RCC 7860 (cell line): ENCODE results near the gene LBX1.

ENCODE experiments used
- DNase-seq: peaks from one replicate; pipeline ENCODE4 v3.0.0-alpha.2; 2015; ENCODE audit warnings: low spot score
- FAIRE-seq: peaks from 2 replicates; lab custom pipeline; 2012; peaks lifted over from hg19 to GRCh38; lab: Jason Lieb, UNC

Gene LBX1

DNA sequence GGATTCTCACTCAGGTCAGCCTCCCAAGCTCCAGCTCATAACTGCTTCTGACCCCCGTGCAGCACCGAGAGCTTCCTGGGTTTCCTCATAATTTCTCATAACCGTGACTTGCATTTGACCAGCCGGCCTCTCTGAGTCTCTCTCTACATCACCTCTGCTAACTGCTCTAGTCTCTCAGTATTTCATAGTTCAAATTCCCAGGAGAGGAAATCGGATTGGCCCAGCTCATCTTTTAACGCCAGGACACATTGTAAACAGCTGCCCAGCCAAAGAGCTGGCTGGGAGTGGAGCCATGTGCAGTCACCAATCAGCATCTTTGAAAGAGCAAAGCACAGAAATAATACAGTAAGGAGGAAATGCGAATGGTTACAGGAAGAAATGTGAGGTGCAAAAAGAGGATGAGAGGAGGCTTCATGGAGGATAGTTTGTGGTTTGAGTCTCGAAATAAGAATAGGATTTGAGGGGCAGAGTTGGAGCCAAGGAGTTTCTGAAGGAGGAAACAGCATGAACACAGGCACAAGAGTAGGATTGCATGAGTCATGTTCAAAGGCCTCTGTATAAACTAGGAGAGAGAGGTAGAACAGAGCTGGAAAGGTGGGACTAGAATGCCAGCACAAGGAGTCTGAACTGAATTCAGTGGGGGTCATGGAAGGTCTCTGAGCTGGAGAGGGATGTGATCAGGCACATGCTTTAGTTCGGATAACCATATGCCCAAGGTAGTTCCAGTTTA, 15.2 kb upstream of the LBX1 start:
- no peak for DNase-seq
- no peak for FAIRE-seq

DNA sequence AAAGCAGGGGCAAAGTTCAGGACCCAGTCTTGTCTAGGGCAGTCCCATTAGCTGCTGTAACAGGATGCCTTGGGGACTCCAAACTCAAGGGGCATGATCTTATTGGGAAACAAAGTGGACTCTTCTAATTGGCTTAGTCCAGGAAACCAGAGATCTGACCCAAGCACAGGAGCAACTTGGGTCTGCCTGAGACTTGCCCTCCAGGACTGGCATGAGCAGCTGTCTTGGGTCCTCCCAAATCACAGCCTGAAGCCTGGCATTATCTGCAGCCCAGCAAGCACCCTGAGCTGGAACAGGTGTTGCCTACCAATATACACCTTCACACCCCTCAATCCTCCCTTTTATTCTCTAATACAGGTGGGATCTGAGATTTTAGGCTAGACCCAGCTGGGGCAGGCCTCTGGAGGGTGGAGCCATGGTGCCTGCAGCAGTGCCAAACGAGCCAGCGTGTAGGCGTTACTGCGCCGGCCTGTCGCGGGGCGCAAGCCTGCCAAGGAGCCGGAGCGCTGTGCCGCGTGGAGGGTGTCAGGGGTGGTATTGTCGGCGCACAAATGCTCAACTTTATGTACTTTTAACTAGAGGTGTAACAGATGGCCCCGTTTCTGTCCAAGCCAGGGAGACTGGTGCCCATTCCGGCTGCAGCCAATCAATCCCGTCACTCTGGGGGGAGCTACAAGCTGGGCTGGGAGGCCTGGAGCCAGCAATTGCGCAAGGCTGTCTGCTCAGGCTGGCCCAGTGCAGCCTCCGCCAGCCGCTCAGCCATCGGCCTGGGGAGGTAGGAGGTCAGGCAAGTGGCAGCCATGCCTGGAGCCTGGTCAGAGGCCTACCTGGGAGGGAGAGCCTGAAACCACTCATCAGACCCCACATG, 12.8 kb upstream of the LBX1 start:
- FAIRE-seq (no peak), DNase-seq (no peak)

DNA sequence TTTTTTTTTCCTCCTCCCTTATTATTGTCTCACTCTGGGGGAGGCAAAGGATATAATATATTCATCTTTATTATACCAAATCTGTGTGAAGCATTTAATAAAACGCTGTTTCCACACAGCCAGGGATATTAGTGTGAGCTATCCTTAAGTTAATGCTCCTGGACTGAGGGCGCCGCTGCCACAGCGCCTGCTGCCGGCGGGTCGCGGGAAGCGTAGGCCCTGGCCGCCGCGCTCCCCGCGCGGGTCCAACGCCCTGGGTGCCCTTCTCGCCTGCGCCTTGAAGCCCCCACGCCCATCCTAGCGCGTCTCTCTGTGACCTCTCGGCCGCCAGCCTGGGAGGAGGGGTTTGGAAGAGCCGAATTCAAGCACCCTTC, 9.5 kb upstream of the LBX1 start:
- no peak for FAIRE-seq
- no peak for DNase-seq

DNA sequence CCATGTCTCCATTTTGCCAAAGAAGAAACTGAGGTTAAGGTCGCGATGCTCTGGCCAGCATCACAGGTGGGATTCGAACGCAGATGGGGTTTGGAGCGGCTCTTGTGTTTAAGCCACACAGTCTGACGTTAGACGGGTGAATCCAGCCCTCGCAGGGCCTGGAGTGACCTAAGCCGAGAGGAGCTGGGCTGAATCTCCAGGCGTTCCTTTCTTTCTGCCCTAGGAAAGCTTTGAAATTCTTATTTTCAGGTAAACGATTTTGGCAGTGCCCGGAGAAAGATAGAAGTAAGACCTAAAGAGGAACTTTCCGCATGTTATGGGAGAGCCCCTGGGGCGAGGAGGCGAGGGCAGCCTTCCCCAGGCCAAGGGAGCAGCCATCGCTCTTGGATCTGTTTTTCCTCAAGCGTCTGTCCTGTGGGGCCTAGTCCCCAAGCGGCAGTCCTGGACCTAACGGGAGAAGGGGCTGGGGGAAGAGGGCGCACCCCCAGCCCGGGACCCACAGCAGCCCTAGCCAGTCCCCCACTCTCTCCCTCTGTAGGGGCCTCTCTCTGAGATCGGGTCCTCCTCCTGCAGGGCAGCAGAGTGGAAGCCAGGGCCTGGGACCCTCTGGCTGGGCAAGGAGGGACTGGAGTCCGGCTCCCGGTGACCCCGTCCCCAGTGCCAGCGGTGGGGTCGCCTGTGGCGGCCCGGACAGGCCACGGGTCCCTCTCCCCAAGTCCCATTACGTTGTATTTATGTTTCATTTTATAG, 8.9 kb upstream of the LBX1 start:
- no peak for DNase-seq
- FAIRE-seq, result no peak

DNA sequence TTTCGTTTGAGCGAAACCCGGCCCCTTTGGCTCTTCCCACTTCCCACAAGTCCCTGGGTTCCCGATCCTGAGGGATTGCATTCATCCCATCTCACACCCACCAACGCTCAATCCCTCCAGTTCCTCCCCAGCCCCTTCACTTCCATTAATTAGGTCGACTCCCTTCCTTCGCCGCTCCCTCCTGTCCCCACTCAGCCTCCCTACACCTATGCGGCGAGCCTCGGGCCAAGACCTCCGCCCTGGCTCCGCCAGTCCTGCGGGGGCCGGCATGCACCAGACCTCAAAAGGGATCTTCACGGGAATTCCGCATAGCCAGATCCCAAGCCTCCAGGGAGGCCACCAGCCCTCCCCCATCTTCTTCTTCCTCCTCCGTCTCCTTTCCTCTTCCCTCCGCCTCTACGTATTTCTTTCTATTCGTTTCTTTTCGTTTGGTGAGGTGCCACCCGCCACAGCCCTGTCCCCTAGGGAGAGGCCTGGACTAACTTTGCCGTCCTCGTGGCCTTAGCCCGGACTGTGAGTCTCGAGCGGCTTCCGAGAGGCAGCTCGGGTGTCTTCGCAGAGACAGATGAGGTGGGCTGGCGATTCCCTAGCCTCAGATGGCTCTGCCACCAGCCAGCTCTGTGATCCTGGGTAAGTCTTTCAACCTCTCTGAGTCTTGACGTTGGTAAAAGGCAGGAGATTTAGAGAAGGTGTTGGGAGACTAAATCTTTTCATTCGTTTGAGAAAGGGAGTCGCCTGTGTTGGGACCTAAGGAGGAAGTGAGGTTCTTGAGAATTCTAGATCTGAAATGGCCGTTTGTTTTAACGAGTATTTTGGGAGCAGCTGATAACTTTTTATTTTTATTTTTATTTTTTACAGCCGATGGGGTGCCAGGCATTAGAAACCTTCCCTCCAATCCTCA, 8.1 kb upstream of the LBX1 start:
- no peak for FAIRE-seq
- DNase-seq, result no peak

DNA sequence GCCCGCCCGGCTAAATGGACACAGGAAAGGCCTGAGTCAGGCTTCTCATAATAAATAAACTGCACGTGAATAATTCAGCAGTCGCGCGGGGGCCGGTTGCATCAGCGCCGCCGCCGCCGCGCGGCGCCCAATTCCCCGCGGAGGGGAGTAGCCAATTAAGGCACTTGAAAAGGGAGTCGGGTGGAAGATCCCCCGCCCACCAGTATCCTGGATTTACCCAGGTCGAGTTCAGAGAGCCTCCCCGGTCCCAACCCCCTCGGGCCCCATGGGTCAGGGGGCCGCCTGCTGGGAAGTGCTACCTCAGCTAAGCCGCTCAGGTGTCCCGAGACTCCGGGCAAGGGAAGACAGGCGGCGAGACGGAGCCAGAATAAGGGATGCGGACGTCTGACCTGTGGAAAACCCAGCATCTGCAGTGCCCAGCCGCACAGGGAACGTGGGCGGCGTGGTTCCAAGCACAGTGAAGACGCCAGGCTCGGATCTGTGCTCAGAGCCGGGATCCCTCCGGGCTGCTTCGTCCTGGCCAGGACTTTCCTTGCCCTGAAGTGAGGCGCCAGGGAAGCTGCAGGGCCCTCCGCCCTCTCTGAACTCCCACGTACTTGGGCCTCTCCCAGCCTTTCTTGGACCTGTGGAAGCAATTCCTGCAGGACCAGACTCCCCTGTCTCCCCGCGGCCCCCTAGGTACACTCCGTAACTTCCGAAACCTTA, 7.3 kb upstream of the LBX1 start:
- DNase-seq, result no peak
- FAIRE-seq, result no peak

DNA sequence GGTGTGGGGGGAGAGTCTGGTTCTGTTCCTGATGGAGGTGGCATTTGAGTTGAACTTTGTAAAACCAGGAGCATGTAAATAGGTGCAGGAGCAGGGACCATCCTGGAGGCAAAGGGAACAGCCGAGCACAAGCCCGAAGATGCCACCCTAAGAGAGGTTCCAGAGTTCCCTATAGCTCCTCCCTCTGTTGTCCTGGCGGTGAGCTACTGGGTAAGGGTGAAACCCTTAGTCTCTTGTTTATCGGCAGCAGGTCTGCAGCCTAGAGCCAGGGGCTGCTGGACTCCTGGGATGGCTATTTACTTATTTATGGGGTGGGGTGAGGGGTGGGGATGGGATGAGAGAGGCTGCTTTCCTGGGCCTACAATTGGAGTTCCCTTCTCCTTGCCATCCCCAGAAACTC, 6.5 kb upstream of the LBX1 start:
- DNase-seq, result no peak
- no peak for FAIRE-seq

DNA sequence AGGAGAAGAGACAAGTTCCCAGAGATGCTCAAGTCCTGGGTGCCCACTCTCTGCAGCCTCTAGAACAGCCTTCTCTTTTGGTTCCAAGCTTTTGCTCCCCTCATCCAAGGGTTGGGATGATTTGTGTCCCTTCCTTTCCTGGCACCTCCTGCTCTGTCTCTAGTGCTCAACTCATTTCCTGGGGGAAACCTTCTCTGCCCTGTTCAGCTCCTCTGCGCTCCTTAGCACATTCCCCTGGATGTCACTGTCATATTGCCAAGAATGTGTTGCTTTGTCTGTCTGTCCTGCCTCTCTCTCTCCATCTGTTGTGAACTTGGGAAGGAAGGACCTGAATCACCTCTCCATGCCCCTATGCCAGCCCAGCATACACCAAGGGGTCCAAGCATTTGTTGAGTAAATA, 5.1 kb upstream of the LBX1 start:
- no peak for FAIRE-seq
- DNase-seq, result no peak

DNA sequence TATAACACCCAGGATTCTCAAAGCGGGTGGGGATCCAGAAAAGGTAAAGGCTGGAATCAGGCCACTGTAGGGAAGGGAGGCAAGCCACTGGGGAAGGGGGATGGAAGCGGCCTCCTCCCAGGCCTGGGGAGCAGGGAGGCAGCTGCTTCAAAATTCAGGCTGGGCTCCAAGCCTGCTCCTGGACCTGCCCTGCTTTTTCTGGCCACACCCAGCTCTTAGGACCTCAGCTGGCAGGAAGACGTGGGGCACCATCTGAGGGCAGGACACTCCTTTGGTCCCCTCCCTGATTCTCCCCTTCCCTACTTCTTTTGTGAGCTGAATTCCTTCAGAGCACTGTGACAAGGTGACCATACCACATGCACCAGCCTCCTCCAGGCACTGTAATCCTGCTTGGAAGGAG, 4.6 kb upstream of the LBX1 start:
- DNase-seq, result no peak
- FAIRE-seq, result no peak

DNA sequence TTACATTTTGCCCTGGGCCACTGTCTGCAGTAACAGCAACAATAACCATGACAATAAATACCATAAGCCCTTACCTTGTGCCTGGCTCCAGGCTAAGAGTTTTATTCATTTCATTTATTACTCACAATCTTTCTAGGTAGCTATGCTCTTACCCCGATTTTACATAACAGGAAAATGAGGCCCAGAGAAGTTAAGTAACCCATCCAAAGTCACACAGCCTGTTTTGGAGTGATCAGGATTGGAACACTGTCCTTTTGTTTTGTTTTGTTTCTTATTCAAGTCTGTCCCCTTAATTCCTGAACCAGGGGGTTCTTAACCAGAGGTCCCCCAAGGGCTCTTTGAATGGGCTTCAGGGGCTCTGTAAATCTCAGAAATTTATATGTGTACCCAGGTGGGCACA, 4.2 kb upstream of the LBX1 start:
- FAIRE-seq, result no peak

DNA sequence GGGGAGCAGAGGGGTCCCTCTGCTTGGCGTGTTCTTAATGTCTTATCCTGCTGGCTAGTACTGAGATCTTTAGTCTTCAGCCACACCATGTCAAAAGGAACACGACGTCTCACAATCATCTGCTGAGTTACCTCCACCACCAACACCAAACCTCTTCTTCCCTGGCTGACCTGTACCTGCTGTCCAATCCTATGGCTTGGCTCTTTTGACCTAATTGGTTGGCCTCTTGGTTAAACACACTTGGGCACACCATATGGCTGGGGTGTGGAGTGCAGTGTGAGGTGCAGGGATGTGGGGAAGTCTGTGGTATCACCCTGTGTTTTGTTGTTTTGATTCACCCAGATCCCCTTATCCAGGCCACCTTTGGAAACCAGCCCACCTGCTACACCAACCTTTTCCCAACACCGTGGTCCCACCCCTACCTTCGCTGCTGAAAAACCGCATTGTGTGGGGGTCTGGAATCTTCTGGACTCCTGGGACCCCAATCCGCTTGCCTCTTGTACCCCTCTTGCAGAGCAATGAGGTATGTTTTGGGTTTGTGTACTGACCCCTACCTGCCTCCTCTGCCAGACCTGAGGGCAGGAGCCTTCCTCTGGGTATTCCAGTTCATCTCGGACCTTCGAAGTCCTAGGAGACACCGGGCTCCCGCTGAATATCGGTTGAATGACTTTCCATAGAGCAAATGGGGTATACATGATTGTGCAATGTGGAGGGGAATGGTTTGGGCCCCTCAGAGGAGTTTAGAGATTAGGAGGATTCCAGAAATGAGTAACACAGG, 2.8 kb upstream of the LBX1 start:
- DNase-seq (no peak), FAIRE-seq (no peak)

More for the DNA sequence above, 4.2 kb upstream of the LBX1 start:
- no peak for DNase-seq

DNA sequence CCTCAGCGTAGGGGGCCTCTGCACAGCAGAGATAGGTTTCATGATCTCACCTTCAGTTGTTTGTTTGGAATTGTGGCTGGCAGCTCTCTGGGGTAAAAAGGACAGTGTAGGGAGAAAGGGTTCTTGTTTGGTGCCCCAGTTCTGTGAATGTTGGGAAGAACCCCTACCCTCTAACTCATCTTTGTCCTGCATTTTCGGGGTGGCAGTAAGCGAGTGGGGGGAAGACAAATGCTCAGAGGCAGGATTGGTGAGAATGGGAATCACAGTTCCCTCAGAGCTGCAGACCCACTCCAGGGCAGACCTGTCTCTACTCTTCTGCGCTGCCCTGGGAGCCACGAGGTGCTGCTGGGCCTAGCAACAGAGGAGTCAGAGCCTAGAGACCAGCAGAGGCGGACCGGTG, 1.8 kb upstream of the LBX1 start:
- DNase-seq (no peak), FAIRE-seq (no peak)

DNA sequence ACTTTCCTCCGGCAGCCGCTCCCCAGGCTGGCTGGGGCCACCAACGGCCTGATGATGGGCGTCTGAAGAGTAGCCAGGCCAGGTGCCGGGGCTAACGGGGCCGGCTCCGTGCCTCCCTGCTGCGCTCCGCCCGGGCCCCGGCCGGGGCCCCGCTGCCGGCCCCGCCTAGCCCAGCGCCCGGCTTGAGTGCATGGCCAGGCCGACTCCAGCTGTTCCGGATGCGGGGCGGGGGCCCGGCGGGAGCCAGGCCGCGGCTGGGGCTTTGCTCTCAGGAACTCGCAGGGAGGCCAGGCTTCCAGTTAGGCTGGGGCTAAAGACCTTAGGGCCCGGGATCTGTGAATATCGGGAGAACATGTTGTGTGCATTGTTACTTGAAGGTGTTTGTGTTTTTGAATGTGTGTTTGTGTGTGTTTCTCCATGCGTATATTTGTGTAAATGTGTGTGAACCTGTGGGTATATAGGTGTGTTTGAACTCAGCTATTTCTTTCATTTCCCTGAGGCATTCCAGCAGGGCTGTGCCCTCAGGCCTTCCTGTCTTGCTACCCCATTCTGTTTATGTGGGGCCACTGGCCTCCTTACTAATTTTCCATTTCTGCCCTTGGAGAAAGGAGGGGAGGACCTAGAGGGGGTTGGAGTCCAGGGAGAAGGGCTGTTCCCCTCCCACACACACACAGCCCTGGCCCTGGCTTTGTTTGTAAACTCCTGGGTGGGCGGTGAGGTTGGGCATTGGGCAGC, 1.1 kb upstream of the LBX1 start:
- no peak for FAIRE-seq

DNA sequence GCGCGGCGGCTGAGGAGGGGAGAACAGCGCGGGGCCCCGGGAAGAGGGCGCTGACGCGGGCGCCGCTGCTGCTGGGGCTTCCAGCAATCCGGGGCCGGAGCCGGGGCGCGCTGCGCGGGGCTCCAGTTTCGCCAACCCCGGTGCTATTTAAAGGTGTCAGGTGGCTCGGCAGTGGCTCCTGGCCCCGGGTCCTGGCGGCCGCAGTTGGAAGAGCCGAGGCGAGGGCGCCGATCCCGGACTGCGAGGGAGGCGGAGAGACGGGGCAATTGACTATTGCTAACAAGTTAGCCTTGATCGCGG, 347 bp downstream of the LBX1 start:
- FAIRE-seq, result no peak
- no peak for DNase-seq

More for the DNA sequence above, 1.1 kb upstream of the LBX1 start:
- no peak for DNase-seq

DNA sequence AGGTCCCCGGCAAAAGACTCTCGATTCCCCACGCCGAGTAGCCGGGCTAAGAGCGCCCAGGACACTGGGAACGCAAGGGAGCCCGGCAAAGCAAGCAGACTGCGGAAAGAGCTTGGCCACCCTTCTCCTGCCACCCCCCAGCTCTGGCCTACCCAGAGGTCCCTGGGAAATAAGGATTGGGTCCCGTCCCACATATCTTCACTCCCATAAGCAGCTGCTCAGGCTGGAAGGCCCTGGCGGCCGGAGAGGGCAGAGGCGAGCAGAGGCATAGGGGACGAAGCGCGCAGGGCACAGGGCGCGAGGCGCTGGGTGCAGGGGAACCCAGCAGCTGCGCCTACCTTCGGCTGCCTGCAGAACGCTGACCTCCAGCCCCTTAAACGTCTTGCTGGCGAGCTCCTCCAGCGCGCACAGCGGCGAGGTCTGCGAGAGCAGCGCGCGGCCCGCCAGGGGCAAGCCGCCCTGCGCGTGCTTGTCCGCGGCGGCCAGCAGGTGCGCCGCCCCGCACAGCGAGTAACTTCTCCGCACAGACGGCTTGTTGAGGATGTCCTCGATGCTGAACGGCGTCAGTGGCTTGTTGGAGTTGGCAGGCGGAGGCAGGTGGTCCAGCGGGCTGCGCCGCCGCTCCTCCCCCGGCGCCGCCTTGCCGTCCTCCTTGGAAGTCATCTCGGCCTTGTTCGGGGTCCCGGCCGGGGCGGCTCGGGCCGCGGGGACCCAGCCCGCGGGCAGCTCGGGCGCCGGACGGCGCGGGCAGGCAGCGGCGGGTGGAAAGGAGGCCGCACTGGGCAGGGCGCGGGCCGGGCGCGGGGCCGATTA, 904 bp downstream of the LBX1 start:
- DNase-seq (no peak), FAIRE-seq (no peak)

DNA sequence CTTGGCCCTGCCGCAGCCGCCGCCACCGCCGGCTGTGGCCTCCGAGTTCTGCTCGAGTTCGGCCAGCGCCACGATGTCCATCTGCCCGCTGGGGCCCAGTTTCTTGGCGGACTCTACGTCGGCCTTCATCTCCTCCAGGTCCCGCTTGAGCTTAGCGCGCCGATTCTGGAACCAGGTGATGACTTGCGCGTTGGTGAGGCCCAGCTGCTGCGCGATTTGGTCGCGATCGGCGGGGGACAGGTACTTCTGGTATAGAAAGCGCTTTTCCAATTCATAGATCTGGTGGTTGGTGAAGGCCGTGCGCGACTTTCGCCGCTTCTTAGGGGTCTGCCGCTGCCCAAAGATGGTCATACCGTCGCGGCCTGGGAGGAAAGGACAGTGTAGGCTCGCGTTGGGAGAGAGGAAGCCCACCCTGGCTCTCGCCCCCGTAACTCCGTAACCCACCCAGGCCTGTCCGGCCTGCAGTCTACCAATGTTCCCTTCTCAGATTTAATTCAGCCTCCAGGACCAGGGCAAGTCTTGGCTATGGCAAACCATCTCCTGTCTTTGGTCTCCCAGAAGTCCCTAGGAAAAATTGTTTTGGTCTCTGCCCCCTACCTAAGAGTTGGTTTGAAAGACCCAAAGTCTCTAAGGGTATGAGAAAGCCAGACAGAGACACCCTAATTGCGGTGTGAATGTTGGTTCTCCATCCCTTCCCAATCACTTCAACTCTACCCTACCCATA, 1.7 kb downstream of the LBX1 start:
- no peak for FAIRE-seq
- DNase-seq, result no peak
